Activated B cell treated with CpG ODN at 0.5 μM for 24 hours (primary cell): Measurements from ENCODE around the gene TFPI2. TPM values are rescaled to one million over a fixed set of nuclear protein-coding genes. Genes with fewer than 3 reads are reported as not detected.
A peak's percentile ranks its signal among the peaks of the same experiment; 100 is the strongest.

Source experiments
- ATAC-seq: fragments of 200-7000 bp; cut with Tn5 transposase; one replicate; pipeline ENCODE4 v1.10.0; 2021; ENCODE audit warnings: low read depth, mild to moderate bottlenecking, moderate library complexity
- CTCF ChIA-PET: fragments of 350-600 bp; sonication (Branson Sonifier 250); formaldehyde crosslinking; loops from one replicate; lab custom pipeline; 2021; ENCODE audit warnings: antibody characterized with exemption; lab: Charles Lee
- POLR2A ChIA-PET: fragments of 350-600 bp; sonication (Branson Sonifier 250); formaldehyde crosslinking; loops from one replicate; lab custom pipeline; 2021; ENCODE audit warnings: antibody characterized with exemption; lab: Charles Lee
- DNase-seq: peaks from one replicate; pipeline ENCODE4 v3.0.0; 2022
- H3K27ac Mint-ChIP-seq: one replicate; pipeline ENCODE4 v1.8.0; 2020; ENCODE audit warnings: mixed read lengths
- H3K27me3 Mint-ChIP-seq: one replicate; pipeline ENCODE4 v1.8.0; 2021; ENCODE audit warnings: mixed read lengths
- H3K36me3 Mint-ChIP-seq: one replicate; pipeline ENCODE4 v1.8.0; 2021; ENCODE audit warnings: low read depth, mixed read lengths
- H3K4me1 Mint-ChIP-seq: one replicate; pipeline ENCODE4 v1.8.0; 2021; ENCODE audit warnings: mixed read lengths
- H3K4me3 Mint-ChIP-seq: one replicate; pipeline ENCODE4 v1.8.0; 2020; ENCODE audit warnings: mild to moderate bottlenecking, mixed read lengths
- H3K9me3 Mint-ChIP-seq: one replicate; pipeline ENCODE4 v1.8.0; 2020; ENCODE audit warnings: mixed read lengths
- CTCF ChIP-seq: fragments of 200-600 bp; IDR thresholded peaks from one replicate; pipeline ENCODE4 v1.8.0; 2022; ENCODE audit warnings: antibody characterized with exemption, mild to moderate bottlenecking
- intact Hi-C: fragments of 100-400 bp; cut with micrococcal nuclease; formaldehyde crosslinking; loops from one replicate; pipeline ENCODE4 v1.15.1; 2024
- total RNA-seq: library from RNA; stranded (reverse); gene quantifications from 2 replicates; pipeline ENCODE4 v1.2.3, GENCODE V29; 2022

TFPI2 gene
- total RNA-seq, 1 donor from 2014 or later, result 1.4 TPM

- peaks cover 17% of the 10 kb centered on the region for H3K27me3 Mint-ChIP-seq
- ChIA-PET CTCF (interaction anchor here (0.6 to 7.1 kb wide), 16 partner anchors 19 to 534 kb away, joined by 3 to 117 read pairs (median 4); partner anchors contain the start of genes COL1A2 and GNG11), POLR2A (no interaction called here)
- H3K4me1 Mint-ChIP-seq, result no peaks in the 10 kb centered on the region
- no peak for DNase-seq
- ATAC-seq, result no peak
- H3K27ac Mint-ChIP-seq, result no peak overlapping the region
- H3K4me3 Mint-ChIP-seq, result no peak overlapping the region
- intact Hi-C loops, result loop anchor here (1.0 to 5.0 kb wide), 7 partner anchors 102 to 656 kb away; partner anchors contain the start of gene BET1
- peak; percentile 74 for TF ChIP-seq CTCF
- H3K9me3 Mint-ChIP-seq, result no peaks in the 10 kb centered on the region
- H3K36me3 Mint-ChIP-seq, result no peaks in the 10 kb centered on the region
These were observed 12.3 kb upstream of the TFPI2 start for GRCh38 chr7:93902777-93903423.

- DNase-seq, result no peak
- no peak for TF ChIP-seq CTCF
- no peaks in the 10 kb centered on the region for H3K9me3 Mint-ChIP-seq
- H3K27ac Mint-ChIP-seq, result no peak overlapping the region
- ATAC-seq, result no peak
- ChIA-PET POLR2A (no interaction called here), CTCF (interaction anchor here (7.1 kb wide), 1 partner anchor 191 kb away, joined by 117 read pairs; no protein-coding TSS in a partner anchor)
- peaks cover 32% of the 10 kb centered on the region for H3K27me3 Mint-ChIP-seq
- no peak overlapping the region for H3K4me3 Mint-ChIP-seq
- intact Hi-C loops, result no loop called here
- H3K4me1 Mint-ChIP-seq, result no peaks in the 10 kb centered on the region
- no peaks in the 10 kb centered on the region for H3K36me3 Mint-ChIP-seq
These were observed 7.1 kb upstream of the TFPI2 start for GRCh38 chr7:93897680-93898079.

- H3K27ac Mint-ChIP-seq, result no peak overlapping the region
- no peak for TF ChIP-seq CTCF
- H3K4me1 Mint-ChIP-seq, result no peaks in the 10 kb centered on the region
- H3K9me3 Mint-ChIP-seq, result no peaks in the 10 kb centered on the region
- DNase-seq (no peak), ATAC-seq (no peak)
- POLR2A ChIA-PET, result no interaction called here
- no peaks in the 10 kb centered on the region for H3K36me3 Mint-ChIP-seq
- H3K4me3 Mint-ChIP-seq, result no peak overlapping the region
- CTCF ChIA-PET, result interaction anchor here (0.6 to 1.3 kb wide), 2 partner anchors 60 to 191 kb away, joined by 3 read pairs; no protein-coding TSS in a partner anchor
- H3K27me3 Mint-ChIP-seq, result peaks cover 45% of the 10 kb centered on the region
- intact Hi-C loops, result no loop called here
These were observed 5.5 kb upstream of the TFPI2 start for GRCh38 chr7:93895859-93896600.

- ChIA-PET CTCF (no interaction called here), POLR2A (no interaction called here)
- ATAC-seq, result no peak
- H3K36me3 Mint-ChIP-seq, result no peaks in the 10 kb centered on the region
- H3K4me1 Mint-ChIP-seq, result peaks cover 4% of the 10 kb centered on the region
- DNase-seq, result no peak
- no peak for TF ChIP-seq CTCF
- peaks cover 46% of the 10 kb centered on the region for H3K27me3 Mint-ChIP-seq
- no peaks in the 10 kb centered on the region for H3K9me3 Mint-ChIP-seq
- intact Hi-C loops, result no loop called here
- H3K4me3 Mint-ChIP-seq, result no peak overlapping the region
- no peak overlapping the region for H3K27ac Mint-ChIP-seq
These were observed 4.5 kb upstream of the TFPI2 start for GRCh38 chr7:93894966-93895640.

- ATAC-seq (no peak), DNase-seq (no peak)
- no peaks in the 10 kb centered on the region for H3K36me3 Mint-ChIP-seq
- CTCF ChIA-PET, result no interaction called here
- H3K27ac Mint-ChIP-seq, result no peak overlapping the region
- H3K4me3 Mint-ChIP-seq, result no peak overlapping the region
- H3K27me3 Mint-ChIP-seq, result peaks cover 47% of the 10 kb centered on the region
- POLR2A ChIA-PET, result interaction anchor here (0.6 kb wide), 1 partner anchor 111 kb away, joined by 3 read pairs; no protein-coding TSS in a partner anchor
- peaks cover 11% of the 10 kb centered on the region for H3K4me1 Mint-ChIP-seq
- no peak for TF ChIP-seq CTCF
- intact Hi-C loops, result no loop called here
- no peaks in the 10 kb centered on the region for H3K9me3 Mint-ChIP-seq
These were observed 3.9 kb upstream of the TFPI2 start for GRCh38 chr7:93894426-93894825.
